Measurements from ENCODE around the gene ITPR2. TPM values are rescaled to one million over a fixed set of nuclear protein-coding genes. Genes with fewer than 3 reads are reported as not detected.

Gene ITPR2
- polyA plus RNA-seq, 1 experiment = 3.4 TPM

DNA sequence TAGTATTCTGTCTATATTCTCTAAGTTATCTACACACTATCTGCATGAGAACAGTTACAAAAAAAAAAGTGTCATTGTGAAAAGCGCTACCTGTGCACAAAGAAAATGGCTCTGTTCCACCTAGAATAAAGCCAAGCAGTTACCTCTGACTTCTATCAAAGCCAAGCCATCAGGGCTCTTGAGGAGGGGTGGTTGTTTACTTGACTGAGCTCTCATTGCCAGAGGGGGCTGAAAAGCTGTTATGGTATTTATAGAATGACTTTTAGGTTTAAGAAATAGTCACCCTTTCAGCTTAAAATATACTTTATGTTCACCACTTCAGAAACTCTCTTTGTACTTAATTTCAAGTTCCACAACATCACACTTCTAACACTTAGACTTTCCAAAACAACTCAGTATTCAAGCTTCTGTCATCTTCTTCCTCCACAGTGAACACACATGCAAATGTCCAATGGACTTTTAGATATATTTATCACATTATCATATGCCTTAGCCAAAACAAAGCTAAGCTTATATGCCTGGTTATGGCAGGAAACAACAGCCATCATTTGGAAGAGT lies 7.5 kb downstream of the ITPR2 start:
- no peak overlapping the region for H3K4me3 ChIP-seq (ENCODE audit: low read depth, low read length)
- ChIA-PET CTCF (interaction anchor here (1.1 kb wide), 1 partner anchor 60 kb away, joined by 5 read pairs; no protein-coding TSS in a partner anchor), POLR2A (no interaction called here)
- no peak overlapping the region for H3K27ac ChIP-seq (ENCODE audit: low read depth, low read length)
- DNase-seq (ENCODE audit: low read depth, low spot score) = no peak
- H3K9me3 ChIP-seq (ENCODE audit: control insufficient read depth, insufficient read depth, low read length) = no peaks in the 10 kb centered on the region
- H3K27me3 ChIP-seq (ENCODE audit: control insufficient read depth, insufficient read depth, low read length) = no peaks in the 10 kb centered on the region
- TF ChIP-seq, protein P1, sequence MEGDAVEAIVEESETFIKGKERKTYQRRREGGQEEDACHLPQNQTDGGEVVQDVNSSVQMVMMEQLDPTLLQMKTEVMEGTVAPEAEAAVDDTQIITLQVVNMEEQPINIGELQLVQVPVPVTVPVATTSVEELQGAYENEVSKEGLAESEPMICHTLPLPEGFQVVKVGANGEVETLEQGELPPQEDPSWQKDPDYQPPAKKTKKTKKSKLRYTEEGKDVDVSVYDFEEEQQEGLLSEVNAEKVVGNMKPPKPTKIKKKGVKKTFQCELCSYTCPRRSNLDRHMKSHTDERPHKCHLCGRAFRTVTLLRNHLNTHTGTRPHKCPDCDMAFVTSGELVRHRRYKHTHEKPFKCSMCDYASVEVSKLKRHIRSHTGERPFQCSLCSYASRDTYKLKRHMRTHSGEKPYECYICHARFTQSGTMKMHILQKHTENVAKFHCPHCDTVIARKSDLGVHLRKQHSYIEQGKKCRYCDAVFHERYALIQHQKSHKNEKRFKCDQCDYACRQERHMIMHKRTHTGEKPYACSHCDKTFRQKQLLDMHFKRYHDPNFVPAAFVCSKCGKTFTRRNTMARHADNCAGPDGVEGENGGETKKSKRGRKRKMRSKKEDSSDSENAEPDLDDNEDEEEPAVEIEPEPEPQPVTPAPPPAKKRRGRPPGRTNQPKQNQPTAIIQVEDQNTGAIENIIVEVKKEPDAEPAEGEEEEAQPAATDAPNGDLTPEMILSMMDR (IDR thresholded peaks at IDR 0.05; ENCODE audit: low read depth, low read length) = no peak

DNA sequence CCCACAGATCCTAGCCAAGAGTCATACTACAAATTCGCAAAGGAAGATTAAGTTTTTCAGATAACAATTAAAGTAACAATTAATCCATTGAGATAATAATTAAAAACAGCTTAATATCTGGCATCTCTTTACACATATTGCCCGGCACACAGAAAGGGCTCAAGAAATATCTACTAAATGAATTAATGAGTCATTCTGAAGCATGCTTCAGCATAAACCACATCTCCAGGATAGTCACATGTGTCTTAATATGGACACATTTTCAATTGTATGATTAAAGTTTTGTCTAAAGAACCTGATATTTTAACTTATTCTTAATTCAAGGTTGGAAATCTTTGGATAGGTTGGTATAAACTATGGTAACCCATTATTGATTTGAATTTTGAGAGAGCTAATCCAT lies 9.6 kb downstream of the ITPR2 start:
- H3K27me3 ChIP-seq (ENCODE audit: control insufficient read depth, insufficient read depth, low read length) = no peaks in the 10 kb centered on the region
- TF ChIP-seq, protein P1 (IDR thresholded peaks at IDR 0.05; ENCODE audit: low read depth, low read length) = no peak
- H3K27ac ChIP-seq (ENCODE audit: low read depth, low read length) = no peak overlapping the region
- CTCF ChIA-PET = no interaction called here
- POLR2A ChIA-PET = no interaction called here
- no peaks in the 10 kb centered on the region for H3K9me3 ChIP-seq (ENCODE audit: control insufficient read depth, insufficient read depth, low read length)
- no peak overlapping the region for H3K4me3 ChIP-seq (ENCODE audit: low read depth, low read length)
- no peak for DNase-seq (ENCODE audit: low read depth, low spot score)

- no peak for DNase-seq (ENCODE audit: low read depth, low spot score)
- Histone ChIP-seq H3K27ac (ENCODE audit: low read depth, low read length) (no peak overlapping the region), H3K27me3 (ENCODE audit: control insufficient read depth, insufficient read depth, low read length) (no peaks in the 10 kb centered on the region), H3K9me3 (ENCODE audit: control insufficient read depth, insufficient read depth, low read length) (no peaks in the 10 kb centered on the region), H3K4me3 (ENCODE audit: low read depth, low read length) (no peak overlapping the region)
- TF ChIP-seq, protein P1 (IDR thresholded peaks at IDR 0.05; ENCODE audit: low read depth, low read length) = no peak
- CTCF ChIA-PET = interaction anchor here (1.1 kb wide), 1 partner anchor 11 kb away, joined by 6 read pairs; the partner anchor contains the start of gene ITPR2
- POLR2A ChIA-PET = no interaction called here
These were observed 11.0 kb downstream of the ITPR2 start for GRCh38 chr12:26822026-26822425.

DNA sequence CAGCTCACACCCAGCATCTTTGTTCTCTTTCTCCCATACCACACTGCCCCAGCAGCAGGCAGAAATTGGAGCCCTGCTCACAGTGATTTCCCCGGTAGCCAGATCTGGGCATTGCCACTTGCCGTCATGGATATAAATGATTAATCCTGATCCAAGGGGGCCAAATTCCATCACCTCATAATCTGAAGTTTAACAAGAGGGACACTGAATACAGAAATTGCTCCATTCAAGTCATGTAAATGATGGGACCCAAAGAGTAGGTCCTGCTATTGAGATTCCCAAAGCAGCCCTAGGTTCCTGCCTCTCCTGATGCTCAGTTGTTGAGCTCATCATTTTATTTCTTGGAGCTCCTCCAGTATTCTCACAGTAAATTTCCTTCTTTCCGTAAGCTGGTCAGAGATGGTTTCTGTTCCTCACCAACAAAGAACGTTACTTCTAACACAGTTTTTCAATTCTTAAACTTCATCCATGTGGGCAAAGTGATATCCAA lies 11.7 kb downstream of the ITPR2 start:
- H3K9me3 ChIP-seq (ENCODE audit: control insufficient read depth, insufficient read depth, low read length) = no peaks in the 10 kb centered on the region
- no peak for DNase-seq (ENCODE audit: low read depth, low spot score)
- no peak overlapping the region for H3K27ac ChIP-seq (ENCODE audit: low read depth, low read length)
- CTCF ChIA-PET = interaction anchor here (1.1 kb wide), 1 partner anchor 12 kb away, joined by 6 read pairs; the partner anchor contains the start of gene ITPR2
- TF ChIP-seq, protein P1 (IDR thresholded peaks at IDR 0.05; ENCODE audit: low read depth, low read length) = no peak
- POLR2A ChIA-PET = no interaction called here
- no peaks in the 10 kb centered on the region for H3K27me3 ChIP-seq (ENCODE audit: control insufficient read depth, insufficient read depth, low read length)
- no peak overlapping the region for H3K4me3 ChIP-seq (ENCODE audit: low read depth, low read length)

- POLR2A ChIA-PET = no interaction called here
- Histone ChIP-seq H3K27ac (ENCODE audit: low read depth, low read length) (no peak overlapping the region), H3K9me3 (ENCODE audit: control insufficient read depth, insufficient read depth, low read length) (no peaks in the 10 kb centered on the region), H3K27me3 (ENCODE audit: control insufficient read depth, insufficient read depth, low read length) (no peaks in the 10 kb centered on the region), H3K4me3 (ENCODE audit: low read depth, low read length) (no peak overlapping the region)
- CTCF ChIA-PET = no interaction called here
- no peak for DNase-seq (ENCODE audit: low read depth, low spot score)
- TF ChIP-seq, protein P1 (IDR thresholded peaks at IDR 0.05; ENCODE audit: low read depth, low read length) = no peak
These were observed 14.4 kb downstream of the ITPR2 start for GRCh38 chr12:26818636-26819035.
